Stomach smooth muscle (tissue), 2 donors: ENCODE results near the gene GTF2H4.

Experiments
- H3K27ac ChIP-seq: one replicate; pipeline ENCODE4 v1.7.0; 2013; ENCODE audit warnings: mild to moderate bottlenecking, low read length, inconsistent platforms
- H3K27me3 ChIP-seq, 2 donors: one replicate each; pipeline ENCODE4 v1.7.0; 2013; ENCODE audit warnings: low read length in 2 of 2; ENCODE audit not compliant: insufficient read depth in 2 of 2, control insufficient read depth in 1 of 2
- H3K36me3 ChIP-seq, 2 donors: one replicate each; pipeline ENCODE4 v1.7.0; 2013; ENCODE audit warnings: low read length in 2 of 2; ENCODE audit not compliant: control insufficient read depth in 2 of 2, insufficient read depth in 2 of 2
- H3K4me1 ChIP-seq: one replicate; pipeline ENCODE4 v1.7.0; 2013; ENCODE audit warnings: low read length; ENCODE audit not compliant: control insufficient read depth, insufficient read depth
- H3K4me3 ChIP-seq, 2 donors: one replicate each; pipeline ENCODE4 v1.7.0; 2013; ENCODE audit warnings: low read length in 2 of 2
- H3K9ac ChIP-seq, 2 donors: one replicate each; pipeline ENCODE4 v1.7.0; 2013; ENCODE audit warnings: low read length in 2 of 2, mild to moderate bottlenecking in 1 of 2
- H3K9me3 ChIP-seq, 2 donors: one replicate each; pipeline ENCODE4 v1.7.0; 2013; ENCODE audit warnings: low read length in 2 of 2; ENCODE audit not compliant: control insufficient read depth in 2 of 2
- donor health status: healthy.
- donor health status: Pancreatic carcinoma.

The GTF2H4 gene

GRCh38 chr6:30889921-30890645 lies 17.9 kb upstream of the GTF2H4 start:
- H3K9ac ChIP-seq, result peak overlapping the region; percentile 16 to 47
- peaks cover 32 to 35% of the 10 kb centered on the region in 2 donors for H3K36me3 ChIP-seq
- H3K9me3 ChIP-seq, result no peaks in the 10 kb centered on the region
- no peak overlapping the region for H3K4me3 ChIP-seq
- H3K27me3 ChIP-seq, result no peaks in the 10 kb centered on the region
- H3K27ac ChIP-seq, result peak overlapping the region; percentile 18
- peaks cover 34% of the 10 kb centered on the region for H3K4me1 ChIP-seq

GRCh38 chr6:30890646-30891449 lies 17.2 kb upstream of the GTF2H4 start:
- no peaks in the 10 kb centered on the region for H3K27me3 ChIP-seq
- H3K4me1 ChIP-seq, result peaks cover 27% of the 10 kb centered on the region
- no peaks in the 10 kb centered on the region for H3K9me3 ChIP-seq
- peaks cover 40 to 42% of the 10 kb centered on the region in 2 donors for H3K36me3 ChIP-seq
- no peak overlapping the region for H3K27ac ChIP-seq
- peak overlapping the region in 1 of 2 donors; percentile 47 for H3K9ac ChIP-seq
- no peak overlapping the region for H3K4me3 ChIP-seq

- Histone ChIP-seq H3K4me3 (no peak overlapping the region), H3K9me3 (no peaks in the 10 kb centered on the region), H3K9ac (no peak overlapping the region), H3K27ac (no peak overlapping the region), H3K27me3 (no peaks in the 10 kb centered on the region), H3K36me3 (peaks cover 45 to 48% of the 10 kb centered on the region in 2 donors), H3K4me1 (peaks cover 21% of the 10 kb centered on the region)
Observed at GRCh38 chr6:30891450-30891723, 16.6 kb upstream of the GTF2H4 start.

GRCh38 chr6:30891816-30892538 lies 16.0 kb upstream of the GTF2H4 start:
- peaks cover 49 to 52% of the 10 kb centered on the region in 2 donors for H3K36me3 ChIP-seq
- H3K4me3 ChIP-seq, result no peak overlapping the region
- H3K27me3 ChIP-seq, result no peaks in the 10 kb centered on the region
- no peak overlapping the region for H3K9ac ChIP-seq
- H3K27ac ChIP-seq, result no peak overlapping the region
- H3K9me3 ChIP-seq, result no peaks in the 10 kb centered on the region
- H3K4me1 ChIP-seq, result peaks cover 15% of the 10 kb centered on the region

GRCh38 chr6:30893001-30893591 lies 14.9 kb upstream of the GTF2H4 start:
- Histone ChIP-seq H3K9ac (no peak overlapping the region), H3K4me1 (peaks cover 14% of the 10 kb centered on the region), H3K36me3 (peaks cover 58 to 63% of the 10 kb centered on the region in 2 donors), H3K27me3 (no peaks in the 10 kb centered on the region), H3K27ac (no peak overlapping the region), H3K9me3 (no peaks in the 10 kb centered on the region), H3K4me3 (no peak overlapping the region)

- Histone ChIP-seq H3K9me3 (no peaks in the 10 kb centered on the region), H3K4me1 (peaks cover 14% of the 10 kb centered on the region), H3K9ac (no peak overlapping the region), H3K4me3 (no peak overlapping the region), H3K36me3 (peaks cover 62 to 68% of the 10 kb centered on the region in 2 donors), H3K27me3 (no peaks in the 10 kb centered on the region), H3K27ac (no peak overlapping the region)
Observed at GRCh38 chr6:30893666-30894065, 14.3 kb upstream of the GTF2H4 start.

GRCh38 chr6:30894381-30894780 lies 13.6 kb upstream of the GTF2H4 start:
- no peak overlapping the region for H3K9ac ChIP-seq

GRCh38 chr6:30894935-30895334 lies 13.1 kb upstream of the GTF2H4 start:
- H3K9me3 ChIP-seq, result no peaks in the 10 kb centered on the region
- peaks cover 11% of the 10 kb centered on the region for H3K4me1 ChIP-seq
- H3K9ac ChIP-seq, result no peak overlapping the region
- H3K27me3 ChIP-seq, result no peaks in the 10 kb centered on the region
- peaks cover 69 to 71% of the 10 kb centered on the region in 2 donors for H3K36me3 ChIP-seq
- H3K4me3 ChIP-seq, result no peak overlapping the region
- H3K27ac ChIP-seq, result peak overlapping the region; percentile 6

More at GRCh38 chr6:30894381-30894780, 13.6 kb upstream of the GTF2H4 start:
- Histone ChIP-seq H3K4me1 (peaks cover 14% of the 10 kb centered on the region), H3K27me3 (no peaks in the 10 kb centered on the region), H3K4me3 (no peak overlapping the region), H3K27ac (no peak overlapping the region), H3K9me3 (no peaks in the 10 kb centered on the region), H3K36me3 (peaks cover 68 to 74% of the 10 kb centered on the region in 2 donors)

- no peak overlapping the region for H3K9ac ChIP-seq
- no peaks in the 10 kb centered on the region for H3K9me3 ChIP-seq
- no peaks in the 10 kb centered on the region for H3K27me3 ChIP-seq
- peaks cover 7% of the 10 kb centered on the region for H3K4me1 ChIP-seq
- H3K4me3 ChIP-seq, result no peak overlapping the region
- H3K27ac ChIP-seq, result peak overlapping the region; percentile 6
- peaks cover 70 to 71% of the 10 kb centered on the region in 2 donors for H3K36me3 ChIP-seq
Observed at GRCh38 chr6:30895343-30895742, 12.7 kb upstream of the GTF2H4 start.

GRCh38 chr6:30896541-30896940 lies 11.5 kb upstream of the GTF2H4 start:
- H3K4me3 ChIP-seq, result no peak overlapping the region
- no peak overlapping the region for H3K27ac ChIP-seq
- H3K4me1 ChIP-seq, result no peaks in the 10 kb centered on the region
- peaks cover 64 to 71% of the 10 kb centered on the region in 2 donors for H3K36me3 ChIP-seq
- H3K27me3 ChIP-seq, result no peaks in the 10 kb centered on the region
- H3K9me3 ChIP-seq, result no peaks in the 10 kb centered on the region
- H3K9ac ChIP-seq, result no peak overlapping the region
